Measurements from ENCODE around the gene SLCO2A1.

The SLCO2A1 gene

GRCh38 chr3:133997871-133998635 is 31.7 kb downstream of the SLCO2A1 start:
- TF ChIP-seq CTCF (IDR thresholded peaks at IDR 0.05; ENCODE audit: extremely low read depth, missing control alignments), result no peak
- no peak for DNase-seq (ENCODE audit: low spot score)

GRCh38 chr3:133996996-133997395 is 32.7 kb downstream of the SLCO2A1 start:
- DNase-seq (ENCODE audit: low spot score), result no peak
- no peak for TF ChIP-seq CTCF (IDR thresholded peaks at IDR 0.05; ENCODE audit: extremely low read depth, missing control alignments)

- no peak for DNase-seq (ENCODE audit: low spot score)
- TF ChIP-seq CTCF (IDR thresholded peaks at IDR 0.05; ENCODE audit: extremely low read depth, missing control alignments), result no peak
These were observed 33.5 kb downstream of the SLCO2A1 start for GRCh38 chr3:133996251-133996661.

GRCh38 chr3:133995264-133995663 is 34.5 kb downstream of the SLCO2A1 start:
- no peak for TF ChIP-seq CTCF (IDR thresholded peaks at IDR 0.05; ENCODE audit: extremely low read depth, missing control alignments)
- DNase-seq (ENCODE audit: low spot score), result no peak

GRCh38 chr3:133994166-133994890 is 35.4 kb downstream of the SLCO2A1 start:
- no peak for DNase-seq (ENCODE audit: low spot score)
- TF ChIP-seq CTCF (IDR thresholded peaks at IDR 0.05; ENCODE audit: extremely low read depth, missing control alignments), result no peak

GRCh38 chr3:133992951-133993620 is 36.6 kb downstream of the SLCO2A1 start:
- no peak for TF ChIP-seq CTCF (IDR thresholded peaks at IDR 0.05; ENCODE audit: extremely low read depth, missing control alignments)
- no peak for DNase-seq (ENCODE audit: low spot score)

GRCh38 chr3:133992381-133992780 is 37.3 kb downstream of the SLCO2A1 start:
- no peak for TF ChIP-seq CTCF (IDR thresholded peaks at IDR 0.05; ENCODE audit: extremely low read depth, missing control alignments)
- DNase-seq (ENCODE audit: low spot score), result no peak
